HepG2 (cell line): Measurements from ENCODE around the gene PDE2A. TPM values are rescaled to one million over a fixed set of nuclear protein-coding genes. Genes with fewer than 3 reads are reported as not detected.

Source experiments
- ATAC-seq: fragments of 200-7000 bp; cut with Tn5 transposase; 3 replicates; pipeline ENCODE4 v1.9.1; 2020; ENCODE audit warnings: mild to moderate bottlenecking, moderate library complexity
- BruUV-seq: library from RNA; stranded (reverse); fragments of 400-500 nt; replicated peaks from 2 replicates; lab custom pipeline; 2021; lab: Mats Ljungman, UMichigan
- CTCF ChIA-PET: fragments of 300-600 bp; formaldehyde crosslinking; extraction: SDS; loops from one replicate; lab custom pipeline; 2021; ENCODE audit warnings: low total read pairs, inconsistent platforms, low intra/inter-chr PET ratio; lab: Yijun Ruan, JAX
- POLR2A ChIA-PET: fragments of 350-600 bp; sonication (Branson Sonifier 250); formaldehyde crosslinking; loops from one replicate; lab custom pipeline; 2020; ENCODE audit warnings: antibody characterized with exemption, inconsistent platforms; lab: Yijun Ruan, JAX
- DNase-seq: peaks from one replicate; pipeline ENCODE4 v3.0.0-alpha.2; 2015; ENCODE audit warnings: low spot score
- FAIRE-seq: peaks from 3 replicates; lab custom pipeline; 2011; peaks lifted over from hg19 to GRCh38; lab: Jason Lieb, UNC
- H2AFZ ChIP-seq: one replicate; pipeline ENCODE4 v1.6.1; 2011; ENCODE audit warnings: low read length, inconsistent platforms
- H3K27ac ChIP-seq: fragments of 300-600 bp; 3 replicates; pipeline ENCODE4 v1.8.0; 2011; ENCODE audit warnings: mixed run types, mild to moderate bottlenecking, mixed read lengths, low read length, inconsistent platforms; ENCODE audit not compliant: insufficient read depth; ENCODE audit errors: extremely low read length
- H3K27me3 ChIP-seq, 2 experiments: fragments of 200-600 bp in 1 of 2; 2 replicates in 1 of 2; 3 replicates in 1 of 2; pipeline versions ENCODE4 v1.6.0 to v1.8.0; 2011; ENCODE audit warnings: low read length in 2 of 2, mild to moderate bottlenecking in 2 of 2, moderate library complexity in 2 of 2, inconsistent platforms in 1 of 2; ENCODE audit not compliant: insufficient read depth in 2 of 2, control insufficient read depth in 1 of 2
- H3K36me3 ChIP-seq, 2 experiments: fragments of 200-600 bp in 1 of 2; replicated peaks in 1 of 2; 2 replicates in 1 of 2; 3 replicates in 1 of 2; pipeline versions ENCODE4 v1.5.1 to v1.8.0; 2011; ENCODE audit warnings: low read length in 2 of 2, inconsistent platforms in 1 of 2; ENCODE audit not compliant: insufficient read depth in 2 of 2, control insufficient read depth in 1 of 2
- H3K4me1 ChIP-seq: 2 replicates; pipeline ENCODE4 v1.5.1; 2012; ENCODE audit warnings: low read length, inconsistent platforms; ENCODE audit not compliant: insufficient read depth
- H3K4me2 ChIP-seq: 2 replicates; pipeline ENCODE4 v1.6.0; 2011; ENCODE audit warnings: low read depth, low read length, inconsistent platforms
- H3K4me3 ChIP-seq, 3 experiments: fragments of 200-600 bp in 1 of 3; sonication (generic), shearing (Covaris generic) in 1 of 3; replicated peaks in 1 of 3; 2 replicates each; pipeline ENCODE4 v1.5.1; 2011 to 2016; ENCODE audit warnings: low read length in 3 of 3, inconsistent platforms in 2 of 3, low read depth in 2 of 3, mild to moderate bottlenecking in 2 of 3, control low read depth in 1 of 3, mixed read lengths in 1 of 3; ENCODE audit not compliant: insufficient read depth in 1 of 3
- H3K79me2 ChIP-seq: one replicate; pipeline ENCODE4 v1.6.1; 2011; ENCODE audit warnings: low read length, inconsistent platforms; ENCODE audit not compliant: insufficient read depth
- H3K9ac ChIP-seq: 2 replicates; pipeline ENCODE4 v1.6.0; 2011; ENCODE audit warnings: mild to moderate bottlenecking, low read depth, low read length, inconsistent platforms; ENCODE audit not compliant: insufficient read depth
- H3K9me3 ChIP-seq: 2 replicates; pipeline ENCODE4 v1.5.1; 2012; ENCODE audit warnings: mild to moderate bottlenecking, low read length
- H4K20me1 ChIP-seq: 2 replicates; pipeline ENCODE4 v1.6.0; 2011; ENCODE audit warnings: inconsistent platforms, mild to moderate bottlenecking, low read length, moderate library complexity; ENCODE audit not compliant: insufficient read depth
- FOXM1 ChIP-seq: sonication (generic); formaldehyde crosslinking; IDR thresholded peaks from 2 replicates; pipeline ENCODE4 v1.5.0; 2020; ENCODE audit warnings: missing genetic modification reagents
- KIAA2018 ChIP-seq: sonication (generic); formaldehyde crosslinking; IDR thresholded peaks from 2 replicates; pipeline ENCODE4 v1.5.0; 2020; ENCODE audit warnings: mild to moderate bottlenecking, missing genetic modification reagents, borderline replicate concordance
- MXD3 ChIP-seq: IDR thresholded peaks from 2 replicates; pipeline ENCODE4 v1.6.1; 2016; ENCODE audit warnings: mild to moderate bottlenecking, missing biosample characterization, missing genetic modification reagents
- PRDM10 ChIP-seq: sonication (generic); formaldehyde crosslinking; IDR thresholded peaks from 2 replicates; pipeline ENCODE4 v1.4.0; 2020; ENCODE audit warnings: low read depth, missing genetic modification reagents
- TFE3 ChIP-seq: IDR thresholded peaks from 2 replicates; pipeline ENCODE4 v1.6.1; 2016
- WGBS: methylation state at CpG from one replicate; pipeline ENCODE4 v1.1.6; 2017; ENCODE audit warnings: low lambda C conversion rate; 5-methylcytosine and 5-hydroxymethylcytosine counted together
- in situ Hi-C: cut with HindIII; loops from 2 replicates; pipeline ENCODE4 v1.10.0; 2017; ENCODE audit warnings: low pct_unique_long_range_greater_than_20kb; ENCODE audit not compliant: extremely low pct_ligation_motif_present
- intact Hi-C: fragments of 100-400 bp; cut with micrococcal nuclease; formaldehyde crosslinking; loops from one replicate; pipeline ENCODE4 v1.10.0; 2022; ENCODE audit not compliant: unreplicated experiment
- polyA plus RNA-seq, 8 experiments: library from polyadenylated mRNA; depleted of rRNA in 3 of 8; stranded (reverse) in 7 of 8; unstranded in 1 of 8; fragments of >200 nt; fragmentation: Illumina TruSeq in 4 of 8; extraction: Trizol in 4 of 8; gene quantifications; 2 replicates each; pipeline versions ENCODE4 v1.2.1 to v1.2.3, GENCODE V29; 2011 to 2016; ENCODE audit warnings: low read depth in 4 of 8, missing spikeins in 1 of 8, mixed read lengths in 1 of 8; ENCODE audit not compliant: insufficient read depth in 1 of 8
- total RNA-seq, 5 experiments: library from RNA; depleted of rRNA; stranded (reverse); fragments of >200 nt; fragmentation: Illumina TruSeq; extraction: Trizol; gene quantifications; 2 replicates each; pipeline ENCODE4 v1.2.3, GENCODE V29; 2016; ENCODE audit warnings: low read depth in 1 of 5

PDE2A gene
- total and polyA plus RNA-seq, 2 of the 13 experiments (the other 11 are each of a cell fraction or from before 2014, with no cell fraction given): 3.1 TPM; not detected in 1

GRCh38 chr11:72582206-72583176 is 91.7 kb downstream of the PDE2A start:
- Histone ChIP-seq H3K27ac (no peak overlapping the region), H3K4me2 (no peak overlapping the region), H3K9ac (no peak overlapping the region), H4K20me1 (0 out of 2 replicates have a peak, but pooled peaks cover 3% of the 10 kb centered on the region), H3K36me3 (no peaks in the 10 kb centered on the region), H3K79me2 (no peaks in the 10 kb centered on the region), H3K9me3 (no peaks in the 10 kb centered on the region), H3K27me3 (peaks cover 8 to 46% of the 10 kb centered on the region in 2 experiments; a peak in 4 of 5 replicates), H3K4me1 (no peaks in the 10 kb centered on the region), H3K4me3 (no peak overlapping the region), H2AFZ (no peak overlapping the region)
- 15% methylated on average over 3 of the region's 14 CpGs for WGBS
- no TSS peak for BruUV-seq
- ATAC-seq (no peak), FAIRE-seq (no peak), DNase-seq (no peak)
- POLR2A ChIA-PET: no interaction called here
- intact Hi-C loops (no loop called here), in situ Hi-C loops (no loop called here)
- CTCF ChIA-PET: no interaction called here
- TF ChIP-seq FOXM1 (CRISPR knock-in tag): no peak
- no peak for TF ChIP-seq KIAA2018 (CRISPR knock-in tag)
- TF ChIP-seq TFE3 (CRISPR knock-in tag): no peak
- TF ChIP-seq MXD3 (CRISPR knock-in tag): no peak
- no peak for TF ChIP-seq PRDM10 (CRISPR knock-in tag)
